ENCODE data around the gene B3GAT2.

DNA sequence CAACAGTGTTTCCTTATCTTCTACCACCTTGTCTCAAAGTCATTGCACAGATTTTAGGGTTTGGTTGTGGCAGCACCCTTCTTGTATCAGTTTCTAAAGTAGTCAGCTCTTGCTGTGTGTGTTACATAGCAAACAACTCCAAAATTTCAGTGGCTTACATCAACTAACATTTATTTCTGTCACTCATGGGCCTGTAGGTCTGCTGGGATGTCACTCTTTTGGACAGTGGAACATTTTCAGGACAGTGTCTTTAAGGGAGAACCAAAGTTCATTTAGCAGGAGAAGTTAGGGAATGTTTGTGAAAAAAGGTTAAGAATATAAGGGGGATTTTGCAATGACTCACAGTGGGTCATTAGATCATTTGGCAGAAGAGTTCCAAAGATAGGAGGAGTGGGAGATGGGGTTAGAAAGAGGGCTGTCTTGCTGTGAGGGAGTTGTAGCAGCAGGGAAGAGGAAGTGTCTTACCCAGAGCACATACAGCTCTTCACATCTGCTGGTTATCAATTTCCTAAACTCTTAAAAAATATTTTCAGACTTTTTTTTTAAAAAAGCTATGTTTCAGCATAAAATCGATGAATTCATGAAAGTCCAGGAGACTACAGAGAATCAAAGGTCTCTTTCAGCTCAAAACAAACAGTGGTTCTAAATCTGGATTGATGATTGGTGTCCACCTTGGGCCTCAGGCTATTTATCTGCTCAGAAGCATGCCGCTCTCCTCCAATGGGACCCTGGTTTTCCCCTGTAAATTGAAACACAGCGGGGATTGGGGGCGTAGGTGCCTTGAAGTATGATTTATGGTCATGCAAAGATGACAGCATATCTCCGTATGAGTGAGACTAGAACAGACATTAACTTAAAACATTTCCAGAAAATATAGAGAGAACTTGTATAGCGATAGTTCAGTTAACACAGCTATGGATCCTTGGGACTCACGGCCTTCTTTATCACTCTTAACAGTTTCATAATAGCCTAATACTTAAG, 117.3 kb downstream of the B3GAT2 start:
- TF ChIP-seq POLR2A (IDR thresholded peaks at IDR 0.05) (no peak), CTCF (IDR thresholded peaks at IDR 0.05) (no peak)
